ENCODE results near the gene FBXL13.
"Not testable (repeated sequence)": the region's sequence is repeated elsewhere in the genome, so short reads cannot be mapped to it uniquely, and the experiment has no call there.

FBXL13 gene

GRCh38 chr7:103020876-103021275 is 53.7 kb downstream of the FBXL13 start:
- DNase-seq, result not testable (repeated sequence)

DNA sequence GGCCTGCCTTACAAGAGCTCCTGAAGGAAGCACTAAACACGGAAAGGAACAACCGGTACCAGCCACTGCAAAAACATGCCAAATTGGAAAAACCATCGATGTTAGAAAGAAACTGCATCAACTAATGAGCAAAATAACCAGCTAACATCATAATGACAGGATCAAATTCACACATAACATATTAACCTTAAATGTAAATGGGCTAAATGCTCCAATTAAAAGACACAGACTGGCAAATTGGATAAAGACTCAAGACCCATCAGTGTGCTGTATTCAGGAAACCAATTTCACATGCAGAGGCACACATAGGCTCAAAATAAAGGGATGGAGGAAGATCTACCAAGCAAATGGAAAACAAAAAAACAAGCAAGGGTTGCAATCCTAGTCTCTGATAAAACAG is 56.3 kb downstream of the FBXL13 start:
- not testable (repeated sequence) for DNase-seq

GRCh38 chr7:103011650-103012049 is 62.9 kb downstream of the FBXL13 start:
- no peak for DNase-seq

GRCh38 chr7:103010211-103010610 is 64.4 kb downstream of the FBXL13 start:
- no peak for DNase-seq

DNA sequence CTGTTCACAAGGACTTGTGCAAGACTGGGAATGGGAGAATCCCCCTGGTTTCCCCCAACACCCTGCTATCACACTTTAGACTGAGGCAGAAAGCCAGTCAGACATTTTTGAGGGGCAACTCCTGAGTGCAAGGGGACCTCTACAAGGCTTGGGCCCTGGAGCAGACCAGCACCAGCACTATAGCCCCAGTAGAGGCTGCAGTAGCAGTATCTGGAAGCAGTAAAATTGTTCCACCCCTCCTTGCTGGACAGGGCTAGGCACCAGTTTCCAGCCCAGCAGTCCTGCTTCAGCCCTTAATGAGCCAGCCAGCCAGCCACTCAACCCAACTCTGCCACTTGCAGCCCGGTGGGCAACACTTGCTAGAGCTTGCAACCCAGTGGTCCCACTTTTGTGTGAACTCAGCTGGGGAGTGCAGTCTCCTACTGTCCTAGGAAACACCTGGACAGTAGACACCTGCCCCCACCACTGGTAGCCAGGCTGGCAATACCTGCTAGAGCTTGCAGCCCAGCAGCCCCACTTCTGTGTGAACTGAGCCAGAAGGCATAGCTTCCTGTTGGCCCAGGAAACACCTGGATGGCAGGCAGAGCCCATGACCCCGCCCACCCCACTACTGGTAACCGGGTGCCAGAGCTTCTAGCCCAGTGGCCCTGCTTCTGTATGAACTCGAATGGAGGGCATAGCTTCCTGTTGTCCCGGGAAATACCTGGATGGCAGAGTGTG is 65.0 kb downstream of the FBXL13 start:
- no peak for DNase-seq

- DNase-seq, result no peak
Observed at GRCh38 chr7:103003004-103003403, 71.6 kb downstream of the FBXL13 start.

DNA sequence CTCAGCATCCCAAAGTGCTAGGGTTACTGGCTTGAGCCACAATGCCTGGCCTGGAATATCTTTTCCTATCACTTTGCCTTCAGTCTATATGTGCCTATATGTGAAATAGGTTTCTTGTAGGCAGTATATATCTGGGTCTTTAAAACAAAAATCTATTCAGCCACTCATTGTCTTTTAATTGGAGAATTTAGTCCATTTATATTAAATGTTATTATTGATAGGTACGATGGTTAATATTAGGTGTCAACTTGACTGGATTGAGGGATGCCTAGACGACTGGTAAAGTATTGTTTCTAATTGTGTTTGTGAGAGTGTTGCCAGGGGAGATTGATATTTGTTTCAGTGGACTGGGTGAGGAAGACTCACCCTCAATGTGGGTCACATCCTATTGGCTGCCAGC is 73.4 kb downstream of the FBXL13 start:
- no peak for DNase-seq

GRCh38 chr7:102996957-102997356 is 77.6 kb downstream of the FBXL13 start:
- DNase-seq, result no peak

DNA sequence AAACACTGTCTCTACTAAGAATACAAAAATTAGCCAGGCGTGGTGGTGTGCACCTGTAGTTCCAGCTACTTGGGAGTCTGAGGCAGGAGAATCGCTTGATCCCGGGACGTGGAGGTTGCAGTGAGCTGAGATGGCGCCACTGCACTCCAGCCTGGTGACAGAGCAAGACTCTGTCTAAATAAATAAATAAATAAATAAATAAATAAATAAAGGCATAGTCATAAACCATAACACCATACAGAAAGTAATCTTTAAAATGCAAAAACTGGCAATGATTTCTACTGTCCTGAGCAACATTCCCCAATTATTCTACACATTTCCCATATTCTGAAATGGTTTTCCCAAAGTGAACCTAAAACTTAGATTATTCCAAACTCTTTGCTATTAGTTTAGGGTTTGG is 79.0 kb downstream of the FBXL13 start:
- DNase-seq, result not testable (repeated sequence)

DNA sequence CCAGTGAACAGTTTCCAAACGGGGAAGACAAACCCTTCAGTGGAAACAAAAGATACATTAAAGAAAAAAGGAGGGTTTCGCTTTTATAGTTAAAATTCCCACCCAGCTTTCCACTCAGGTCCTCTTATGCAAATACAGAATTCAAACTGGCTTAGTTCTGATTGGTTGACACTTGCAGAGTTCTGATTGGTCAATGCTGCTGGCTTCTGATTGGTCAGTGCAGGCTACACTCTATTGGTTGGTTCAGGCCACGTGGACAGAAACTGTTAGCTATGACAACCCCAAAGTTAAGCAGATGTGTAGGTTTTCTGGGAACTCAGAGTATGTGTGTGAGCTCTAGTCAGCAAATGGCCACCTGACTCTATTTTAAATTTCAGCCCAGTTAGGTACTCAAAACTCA is 80.0 kb downstream of the FBXL13 start:
- DNase-seq, result no peak

GRCh38 chr7:102993718-102994029 is 80.9 kb downstream of the FBXL13 start:
- DNase-seq, result no peak

DNA sequence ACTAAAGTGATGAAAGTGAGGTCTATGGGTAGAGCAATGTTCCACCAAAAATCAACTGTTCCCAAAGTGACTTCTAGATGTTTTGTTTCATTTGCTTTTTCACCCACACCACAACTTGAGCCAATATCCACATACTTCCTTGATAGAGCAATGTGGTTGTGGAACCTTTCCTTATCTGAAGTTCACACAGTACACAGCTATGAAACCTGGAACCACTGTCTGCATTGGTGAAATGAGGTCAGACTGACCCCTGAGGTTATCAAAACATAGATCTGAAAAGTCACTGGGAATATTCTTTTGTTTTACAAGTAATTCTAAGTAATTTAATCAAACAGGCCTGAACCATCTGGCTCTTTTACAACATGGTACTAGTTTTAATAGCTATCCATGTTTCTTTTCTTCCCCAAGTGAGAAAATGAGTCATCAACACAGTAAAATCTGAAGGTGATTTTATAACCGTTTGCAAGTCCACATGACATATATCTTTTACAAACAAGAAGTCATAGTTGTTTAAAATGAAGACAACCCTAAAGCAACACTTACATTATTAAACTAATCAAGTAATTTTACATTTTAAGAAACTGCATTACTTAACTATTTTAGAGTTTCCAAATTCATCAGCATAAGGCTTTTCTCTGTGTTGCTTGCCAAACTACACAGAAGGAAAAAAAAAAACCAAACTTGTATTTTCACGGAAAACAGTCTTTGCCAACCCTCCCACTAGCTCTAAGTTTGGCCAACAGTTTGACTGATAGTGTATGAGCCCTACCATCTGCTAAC is 81.5 kb downstream of the FBXL13 start:
- DNase-seq, result no peak

- DNase-seq, result no peak
Observed at GRCh38 chr7:102992509-102992937, 82.1 kb downstream of the FBXL13 start.

DNA sequence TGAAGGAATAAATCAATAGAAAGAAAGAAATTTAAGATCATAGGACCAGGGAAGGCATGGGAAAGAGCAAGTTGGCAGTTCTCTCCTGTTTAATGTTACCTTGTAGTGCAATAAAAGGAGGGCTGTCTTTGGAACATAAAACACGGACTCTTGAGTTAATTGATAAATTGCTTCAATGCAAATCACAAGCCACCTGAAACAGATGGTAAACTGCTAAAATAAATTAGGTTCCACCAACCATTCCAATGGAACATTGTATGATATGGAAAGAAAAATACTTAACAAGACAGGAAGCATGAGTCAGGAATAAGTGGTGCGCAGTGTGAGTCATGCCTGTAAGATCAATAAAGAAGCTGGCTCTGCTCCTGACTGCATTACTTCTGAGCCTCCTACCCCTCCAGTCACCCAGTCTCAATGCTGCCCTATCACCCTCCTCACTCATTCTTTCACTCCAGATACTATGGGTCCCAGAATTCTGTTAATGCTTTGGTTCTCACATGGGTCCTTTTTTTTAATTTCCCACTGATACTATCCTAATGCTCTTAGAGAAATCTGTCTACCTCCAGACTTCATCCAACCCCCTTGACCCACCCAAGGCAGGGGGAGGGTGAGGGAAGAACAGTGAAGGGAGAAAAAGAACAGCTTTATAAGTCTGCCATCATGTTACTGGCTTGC is 82.9 kb downstream of the FBXL13 start:
- no peak for DNase-seq

- no peak for DNase-seq
Observed at GRCh38 chr7:102991077-102991539, 83.5 kb downstream of the FBXL13 start.

GRCh38 chr7:102990642-102991041 is 84.0 kb downstream of the FBXL13 start:
- no peak for DNase-seq

DNA sequence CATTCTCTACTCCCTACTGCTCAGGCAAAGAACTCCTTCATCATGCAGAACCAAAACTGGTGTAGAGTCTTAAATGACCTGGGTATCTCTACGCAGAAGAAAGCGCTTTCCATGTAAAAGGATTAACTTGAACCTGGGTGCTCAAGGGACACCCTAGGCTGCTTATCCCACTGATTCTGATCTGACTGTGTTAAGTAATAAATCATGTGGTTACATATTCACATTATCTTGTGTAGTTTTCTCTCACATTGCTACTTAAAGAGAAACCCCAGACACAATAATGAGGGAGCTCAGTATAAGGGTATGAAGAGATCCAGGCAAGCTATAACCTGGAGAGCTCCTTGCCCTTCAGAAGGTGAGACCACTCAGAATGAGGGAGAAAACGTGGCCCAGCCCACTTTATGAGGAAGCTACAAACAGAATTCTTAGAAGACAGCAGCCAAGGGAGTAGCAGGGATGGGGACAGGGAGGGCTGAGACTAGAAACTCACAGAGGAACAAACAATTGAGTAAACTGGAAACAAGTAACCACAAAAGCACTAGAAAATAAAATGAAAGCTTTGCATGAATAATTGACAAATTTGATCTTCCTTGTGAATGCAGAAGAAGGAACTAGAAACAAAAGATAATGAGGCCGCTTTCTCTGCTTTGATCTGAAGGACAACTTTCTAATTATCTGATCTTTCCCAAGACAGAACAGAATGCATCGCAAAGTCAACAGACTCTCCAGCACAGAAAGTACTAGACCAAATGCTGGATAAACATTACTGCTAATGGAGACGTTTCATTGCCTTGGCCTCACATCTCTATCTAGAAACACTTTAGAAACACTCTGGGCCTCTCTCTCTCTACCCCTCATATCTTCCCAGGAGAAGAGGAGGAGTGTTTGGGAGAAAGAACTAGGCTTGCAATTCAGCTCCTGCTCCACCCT is 85.7 kb downstream of the FBXL13 start:
- no peak for DNase-seq

DNA sequence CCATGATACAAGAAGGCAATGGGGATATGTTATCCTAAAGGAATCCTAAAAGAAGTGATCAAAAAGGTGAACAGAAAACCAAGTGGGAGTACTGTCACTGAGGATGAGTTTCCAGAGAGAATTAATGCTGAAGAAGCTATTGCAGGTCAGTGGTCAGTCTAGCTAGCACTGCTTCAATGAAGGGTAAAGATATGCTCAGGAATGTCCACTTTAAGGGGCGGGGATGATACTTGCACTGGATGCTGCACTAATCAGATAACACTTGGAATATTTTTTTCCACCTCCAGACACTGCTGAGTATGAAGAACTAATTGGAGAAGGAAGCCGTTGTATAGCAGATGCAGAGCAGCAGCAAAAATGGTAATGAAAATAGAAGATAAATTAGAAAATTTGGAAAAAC is 86.5 kb downstream of the FBXL13 start:
- no peak for DNase-seq

- DNase-seq, result no peak
Observed at GRCh38 chr7:102985176-102985783, 89.3 kb downstream of the FBXL13 start.

DNA sequence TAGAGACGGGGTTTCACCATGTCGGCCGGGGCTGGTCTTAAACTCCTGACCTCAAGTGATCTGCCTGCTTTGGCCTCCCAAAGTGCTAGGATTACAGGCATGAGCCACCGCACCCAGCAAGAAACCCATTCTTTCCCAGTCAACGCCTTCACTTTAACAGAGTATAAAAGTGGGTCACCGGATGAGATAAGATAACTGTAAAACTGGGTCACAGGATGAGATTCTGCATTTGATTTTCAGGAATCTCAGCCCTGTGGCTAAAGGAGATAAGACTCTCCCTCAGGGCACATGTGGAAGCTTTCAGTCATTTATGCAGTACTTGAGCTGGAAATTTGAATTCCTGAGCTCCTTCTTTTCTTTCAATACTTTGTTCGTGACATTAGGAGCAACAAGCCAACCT is 91.0 kb downstream of the FBXL13 start:
- DNase-seq, result no peak

DNA sequence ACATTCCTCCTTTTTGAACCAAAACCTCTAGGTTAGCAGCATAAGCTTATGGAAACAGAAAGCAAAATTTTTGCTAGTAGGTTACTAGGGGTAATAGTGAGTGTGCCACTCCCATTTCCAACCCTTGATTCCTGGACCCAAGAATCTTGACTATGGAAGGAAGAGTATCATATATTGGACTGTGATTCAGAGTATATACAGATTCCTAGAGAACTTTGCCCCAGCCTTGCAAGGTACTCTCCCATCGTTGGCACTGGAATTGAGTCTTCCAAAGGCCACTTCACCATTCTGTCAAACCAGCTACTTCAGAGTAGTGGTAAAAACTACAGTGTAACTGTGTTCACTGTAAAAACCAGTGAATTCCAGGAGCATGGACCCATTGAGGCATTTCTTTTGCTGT is 92.4 kb downstream of the FBXL13 start:
- no peak for DNase-seq

GRCh38 chr7:102981451-102981850 is 93.1 kb downstream of the FBXL13 start:
- DNase-seq, result no peak

Measured in NCI-H524 (cell line).